ENCODE measurements around the gene UBE2I.
A peak's percentile ranks its signal among the peaks of the same experiment; 100 is the strongest.

The UBE2I gene

DNA sequence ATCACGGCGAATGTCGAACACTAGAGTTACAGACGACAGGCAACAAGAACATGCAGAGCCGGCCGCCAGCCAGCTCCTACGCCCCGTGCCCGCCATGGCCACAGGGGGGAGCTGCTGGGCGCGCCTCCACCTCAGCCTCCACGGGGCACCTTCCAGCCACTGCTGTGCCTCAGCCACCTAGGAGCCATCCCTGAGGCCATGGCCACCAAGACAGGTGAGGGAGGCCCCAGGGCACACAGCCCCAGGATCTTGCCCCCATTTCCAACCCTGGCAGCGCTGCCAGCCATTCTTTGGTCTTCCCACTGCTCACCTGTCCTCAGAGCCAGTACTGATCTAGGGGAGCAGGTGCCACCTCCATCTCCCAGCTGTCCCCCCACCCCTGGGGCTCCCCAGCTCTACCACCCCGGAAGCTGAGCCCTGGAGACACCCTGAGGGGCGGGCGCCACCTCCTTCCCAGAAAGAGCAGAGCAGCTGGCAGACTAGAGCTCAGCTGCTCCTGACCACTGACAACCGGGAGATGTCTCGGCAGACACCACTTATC lies 54.1 kb downstream of the UBE2I start:
- no peak for DNase-seq (ENCODE audit: extremely low read depth, low read depth)
- TF ChIP-seq, protein P1, sequence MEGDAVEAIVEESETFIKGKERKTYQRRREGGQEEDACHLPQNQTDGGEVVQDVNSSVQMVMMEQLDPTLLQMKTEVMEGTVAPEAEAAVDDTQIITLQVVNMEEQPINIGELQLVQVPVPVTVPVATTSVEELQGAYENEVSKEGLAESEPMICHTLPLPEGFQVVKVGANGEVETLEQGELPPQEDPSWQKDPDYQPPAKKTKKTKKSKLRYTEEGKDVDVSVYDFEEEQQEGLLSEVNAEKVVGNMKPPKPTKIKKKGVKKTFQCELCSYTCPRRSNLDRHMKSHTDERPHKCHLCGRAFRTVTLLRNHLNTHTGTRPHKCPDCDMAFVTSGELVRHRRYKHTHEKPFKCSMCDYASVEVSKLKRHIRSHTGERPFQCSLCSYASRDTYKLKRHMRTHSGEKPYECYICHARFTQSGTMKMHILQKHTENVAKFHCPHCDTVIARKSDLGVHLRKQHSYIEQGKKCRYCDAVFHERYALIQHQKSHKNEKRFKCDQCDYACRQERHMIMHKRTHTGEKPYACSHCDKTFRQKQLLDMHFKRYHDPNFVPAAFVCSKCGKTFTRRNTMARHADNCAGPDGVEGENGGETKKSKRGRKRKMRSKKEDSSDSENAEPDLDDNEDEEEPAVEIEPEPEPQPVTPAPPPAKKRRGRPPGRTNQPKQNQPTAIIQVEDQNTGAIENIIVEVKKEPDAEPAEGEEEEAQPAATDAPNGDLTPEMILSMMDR (IDR thresholded peaks at IDR 0.05; ENCODE audit: low read depth, low read length, missing control alignments), result peak; percentile 74
- H3K4me3 ChIP-seq (replicated peaks; ENCODE audit: low read depth, low read length), result no peak overlapping the region

DNA sequence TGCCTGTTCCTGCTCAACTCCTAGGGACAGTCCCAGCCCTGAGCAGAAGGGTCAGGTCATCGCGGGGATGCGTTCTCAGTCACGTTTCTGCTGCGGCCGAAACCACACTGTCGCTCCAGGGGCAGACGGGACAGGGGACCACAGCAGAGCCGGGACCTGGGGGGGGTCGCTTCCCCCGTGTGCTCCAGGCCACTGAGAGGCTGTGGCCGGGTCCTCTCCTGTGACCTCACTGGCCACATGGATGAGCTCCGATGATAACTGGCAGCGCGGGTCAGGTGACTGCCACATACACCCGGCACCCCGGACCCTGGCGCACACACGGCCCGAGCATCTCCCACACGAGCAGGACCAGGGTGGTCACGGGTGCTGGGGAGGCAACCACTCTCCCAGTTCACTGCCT lies 55.1 kb downstream of the UBE2I start:
- DNase-seq (ENCODE audit: extremely low read depth, low read depth), result no peak
- TF ChIP-seq, protein P1 (IDR thresholded peaks at IDR 0.05; ENCODE audit: low read depth, low read length, missing control alignments), result no peak
- H3K4me3 ChIP-seq (replicated peaks; ENCODE audit: low read depth, low read length), result no peak overlapping the region

DNA sequence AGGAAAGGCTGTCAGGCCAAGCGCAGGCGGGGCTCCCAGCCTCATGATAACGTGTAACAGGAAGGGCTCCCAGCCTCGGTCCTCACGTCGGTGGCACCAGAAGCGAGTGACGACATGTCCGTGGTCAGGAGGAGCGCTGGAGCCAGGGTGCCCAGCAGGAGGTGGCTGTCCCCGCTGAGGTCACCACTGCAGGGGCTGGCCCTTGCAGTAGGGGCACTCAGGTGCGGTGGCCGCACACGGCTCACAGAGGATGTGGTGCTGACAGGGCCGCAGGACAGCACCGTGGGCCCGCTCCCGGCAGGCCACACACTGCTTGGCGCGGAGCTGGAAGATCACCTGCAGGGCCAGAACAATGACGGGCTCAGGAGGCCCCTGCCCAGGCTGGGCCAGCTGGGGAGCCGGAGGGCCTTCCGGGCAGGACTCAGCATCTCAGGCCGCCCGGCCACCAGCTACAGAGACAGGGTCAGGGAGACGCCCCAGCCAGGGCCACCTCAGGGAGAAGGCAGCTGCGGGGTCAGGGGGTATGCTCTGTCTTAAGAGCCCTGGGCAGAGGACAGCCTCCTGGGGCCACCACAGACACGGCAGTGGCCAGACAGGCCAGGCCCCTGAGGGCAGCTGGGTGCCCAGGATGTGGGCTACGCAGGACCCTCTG lies 56.8 kb downstream of the UBE2I start:
- DNase-seq (ENCODE audit: extremely low read depth, low read depth), result no peak
- no peak overlapping the region for H3K4me3 ChIP-seq (replicated peaks; ENCODE audit: low read depth, low read length)
- TF ChIP-seq, protein P1 (IDR thresholded peaks at IDR 0.05; ENCODE audit: low read depth, low read length, missing control alignments), result no peak

DNA sequence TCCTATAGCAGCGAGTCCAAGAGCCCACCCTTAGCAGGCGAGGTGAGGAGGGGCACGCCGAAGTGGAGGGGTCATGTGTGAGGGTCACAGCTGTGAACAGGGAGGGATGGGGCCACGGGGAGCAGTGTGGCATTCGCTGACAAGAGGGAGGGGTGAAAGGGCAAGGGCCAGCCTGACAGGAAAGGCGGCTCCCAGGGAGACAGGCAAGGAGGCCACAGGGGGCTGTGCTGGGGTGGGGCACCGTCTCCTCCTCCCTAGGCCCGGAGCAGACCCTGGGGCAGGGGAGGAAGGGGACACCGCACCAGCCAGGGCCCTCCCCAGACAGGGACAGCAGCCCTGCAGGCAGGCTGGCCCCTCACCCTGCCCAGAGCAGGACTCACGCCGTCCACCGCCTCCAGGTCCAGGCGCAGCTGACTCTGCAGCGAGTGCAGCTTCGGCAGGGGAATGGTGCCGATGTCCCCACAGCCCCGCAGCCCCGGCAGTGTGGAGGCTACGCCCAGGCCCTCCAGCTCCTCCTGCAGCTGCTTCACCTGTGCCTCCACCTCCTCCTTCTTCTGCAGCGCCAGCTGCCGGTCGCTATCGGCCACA lies 57.4 kb downstream of the UBE2I start:
- H3K4me3 ChIP-seq (replicated peaks; ENCODE audit: low read depth, low read length), result no peak overlapping the region
- no peak for DNase-seq (ENCODE audit: extremely low read depth, low read depth)
- TF ChIP-seq, protein P1 (IDR thresholded peaks at IDR 0.05; ENCODE audit: low read depth, low read length, missing control alignments), result no peak

DNA sequence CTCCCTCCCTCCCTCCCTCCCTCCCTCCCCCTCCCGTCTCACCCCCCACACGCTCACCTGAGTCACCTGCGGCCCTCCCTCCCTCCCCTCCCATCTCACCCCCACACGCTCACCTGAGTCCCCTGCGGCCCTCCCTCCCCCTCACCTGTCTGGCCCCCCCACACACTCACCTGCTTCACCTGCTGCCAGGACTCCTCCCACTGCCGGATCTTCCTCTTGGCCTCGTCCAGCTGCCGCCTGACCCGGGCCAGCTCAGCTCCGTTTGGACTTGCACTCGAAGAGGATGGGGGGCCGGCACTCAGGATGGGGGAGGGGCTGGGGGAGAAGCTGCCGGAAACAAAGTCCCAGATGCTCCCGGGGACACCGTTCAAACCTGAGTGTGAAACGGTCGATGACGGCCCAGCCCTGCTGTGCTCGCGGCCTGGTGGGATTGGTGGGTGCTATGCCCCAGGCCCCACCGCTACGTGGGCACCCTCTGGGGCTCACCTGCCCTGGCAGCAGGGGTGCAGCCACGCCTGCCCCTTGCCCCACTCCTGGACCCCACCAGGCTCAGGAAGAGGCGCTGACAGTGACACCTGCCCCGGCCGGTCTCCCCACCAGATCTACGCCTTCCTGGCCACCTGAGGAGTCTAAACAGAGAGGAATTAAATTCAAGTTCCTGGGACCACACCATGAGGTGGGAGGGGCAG lies 58.2 kb downstream of the UBE2I start:
- DNase-seq (ENCODE audit: extremely low read depth, low read depth), result no peak
- TF ChIP-seq, protein P1 (IDR thresholded peaks at IDR 0.05; ENCODE audit: low read depth, low read length, missing control alignments), result no peak
- H3K4me3 ChIP-seq (replicated peaks; ENCODE audit: low read depth, low read length), result no peak overlapping the region

DNA sequence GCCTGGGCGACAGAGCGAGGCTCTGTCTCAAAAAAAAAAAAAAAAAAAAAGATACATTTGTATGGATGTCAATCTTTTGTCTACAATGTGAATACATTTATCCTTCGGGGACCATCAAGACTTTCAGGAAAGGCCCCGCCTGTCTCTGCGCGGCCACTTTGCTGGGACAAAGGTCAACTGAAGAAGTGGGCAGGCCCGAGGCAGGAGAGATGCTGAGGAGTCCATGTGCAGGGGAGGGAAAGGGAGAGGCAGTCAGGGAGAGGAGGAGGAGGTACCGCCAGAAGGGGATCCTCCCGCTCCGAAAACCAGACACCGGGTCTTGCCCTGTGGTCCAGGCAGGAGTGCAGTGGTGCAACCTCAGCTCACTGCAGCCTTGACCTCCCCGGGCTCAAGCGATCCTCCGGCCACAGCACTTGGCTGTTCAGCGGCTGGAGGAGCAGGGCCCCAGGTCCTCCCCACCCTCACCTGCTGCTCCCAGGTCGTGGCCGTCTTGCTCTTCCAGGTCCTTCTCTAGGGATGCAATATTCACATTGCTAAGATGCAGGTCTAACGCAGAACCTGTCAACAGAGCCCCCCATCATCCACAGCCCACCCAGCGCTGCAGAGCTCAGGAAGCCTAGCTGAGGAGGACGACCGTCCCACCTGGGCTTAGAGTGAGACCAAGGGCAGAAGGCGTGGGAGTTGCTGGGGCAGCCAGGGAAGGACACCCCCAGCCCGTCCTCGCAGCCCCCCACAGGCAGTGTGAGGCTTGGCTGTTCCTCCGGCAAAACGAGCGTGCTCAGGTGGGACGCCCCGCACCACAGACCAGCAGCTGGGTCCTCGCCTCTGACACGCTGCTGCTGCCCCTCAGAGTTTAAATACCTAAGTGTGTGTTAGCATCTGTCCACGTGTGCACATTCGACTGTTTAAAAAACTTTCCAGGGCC lies 61.9 kb downstream of the UBE2I start:
- no peak overlapping the region for H3K4me3 ChIP-seq (replicated peaks; ENCODE audit: low read depth, low read length)
- TF ChIP-seq, protein P1 (IDR thresholded peaks at IDR 0.05; ENCODE audit: low read depth, low read length, missing control alignments), result no peak
- DNase-seq (ENCODE audit: extremely low read depth, low read depth), result no peak
